HG03139 (cell line): ENCODE measurements around the gene PDGFRB.

Source experiments
- ATAC-seq: cut with Tn5 transposase; IDR thresholded peaks from one replicate; pipeline ENCODE4 v1.9.1; 2021; ENCODE audit not compliant: unreplicated experiment

PDGFRB gene

GRCh38 chr5:150182774-150183173 lies 27.1 kb upstream of the PDGFRB start:
- no peak for ATAC-seq

DNA sequence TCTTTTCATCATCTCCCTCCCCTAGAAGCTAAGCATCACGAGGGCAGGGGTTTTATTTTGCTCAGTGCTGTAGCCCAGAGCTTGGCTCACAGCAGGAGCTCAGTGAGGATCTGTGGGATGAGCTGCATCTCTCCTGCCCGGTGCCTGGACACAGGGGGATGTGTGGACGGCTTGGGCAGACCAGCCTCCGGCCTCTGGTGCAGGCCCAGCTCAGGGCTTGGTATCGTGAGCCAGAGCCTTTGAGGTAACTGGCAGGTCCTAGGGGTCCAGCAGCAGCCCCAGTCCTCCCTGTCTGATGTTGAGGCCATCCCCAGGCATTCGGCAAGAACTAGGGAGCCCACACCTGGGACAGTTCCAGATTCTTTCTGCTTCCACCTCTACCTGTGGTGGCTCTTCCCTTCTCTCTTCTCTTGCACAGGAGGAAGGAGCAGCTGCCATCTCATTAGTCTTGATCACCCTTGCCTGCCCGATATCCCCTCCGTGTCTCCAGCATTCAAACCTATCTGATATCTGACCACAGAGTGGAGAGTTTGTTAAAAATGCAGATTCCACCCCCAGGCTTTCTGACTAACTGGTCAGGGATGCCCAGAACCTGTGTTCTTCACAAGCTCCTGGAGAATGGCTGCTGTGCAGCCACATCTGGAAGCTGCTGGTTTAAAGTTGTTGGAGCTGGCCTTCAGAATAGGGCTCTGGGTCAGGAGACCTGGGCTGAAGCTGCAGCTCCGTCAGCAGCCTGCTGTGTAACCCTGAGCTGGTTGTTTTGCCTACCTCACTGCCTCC lies 26.3 kb upstream of the PDGFRB start:
- ATAC-seq, result no peak

- ATAC-seq, result no peak
These were observed 25.4 kb upstream of the PDGFRB start for GRCh38 chr5:150181027-150181426.

- no peak for ATAC-seq
These were observed 24.8 kb upstream of the PDGFRB start for GRCh38 chr5:150180241-150181026.

DNA sequence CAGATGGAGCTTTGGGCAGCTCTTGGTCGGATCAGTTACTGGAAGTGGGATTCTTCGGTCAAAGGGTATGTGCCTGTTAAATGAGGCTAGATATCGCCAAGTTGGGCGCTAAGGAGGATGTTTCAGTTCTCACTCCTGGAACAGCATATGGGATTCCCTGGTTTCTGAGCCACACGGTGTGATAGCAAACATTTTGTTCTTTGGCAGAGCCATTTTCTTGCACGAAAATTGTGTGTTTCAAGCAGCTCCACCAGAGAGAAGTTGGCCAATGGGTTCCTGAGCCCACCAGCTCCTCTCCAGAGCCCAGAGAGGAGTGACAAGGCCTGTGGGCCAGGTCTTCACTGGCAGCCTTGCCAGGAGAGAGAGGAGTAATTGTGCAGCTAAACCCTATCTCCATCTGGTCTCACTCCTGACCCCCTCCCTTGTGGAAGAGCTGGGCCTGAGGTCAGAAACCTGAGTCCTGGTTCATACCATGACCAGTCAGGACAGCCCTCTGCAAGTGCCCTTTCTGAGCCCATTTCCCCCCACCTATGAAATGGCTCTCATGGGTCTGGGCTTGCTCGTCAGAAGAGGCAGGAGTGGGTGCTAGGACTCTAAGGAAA lies 23.5 kb upstream of the PDGFRB start:
- no peak for ATAC-seq

GRCh38 chr5:150178262-150178661 lies 22.6 kb upstream of the PDGFRB start:
- no peak for ATAC-seq

GRCh38 chr5:150177721-150178120 lies 22.1 kb upstream of the PDGFRB start:
- ATAC-seq, result no peak

GRCh38 chr5:150176745-150177477 lies 21.3 kb upstream of the PDGFRB start:
- no peak for ATAC-seq

- ATAC-seq, result no peak
These were observed 19.9 kb upstream of the PDGFRB start for GRCh38 chr5:150175536-150175935.

DNA sequence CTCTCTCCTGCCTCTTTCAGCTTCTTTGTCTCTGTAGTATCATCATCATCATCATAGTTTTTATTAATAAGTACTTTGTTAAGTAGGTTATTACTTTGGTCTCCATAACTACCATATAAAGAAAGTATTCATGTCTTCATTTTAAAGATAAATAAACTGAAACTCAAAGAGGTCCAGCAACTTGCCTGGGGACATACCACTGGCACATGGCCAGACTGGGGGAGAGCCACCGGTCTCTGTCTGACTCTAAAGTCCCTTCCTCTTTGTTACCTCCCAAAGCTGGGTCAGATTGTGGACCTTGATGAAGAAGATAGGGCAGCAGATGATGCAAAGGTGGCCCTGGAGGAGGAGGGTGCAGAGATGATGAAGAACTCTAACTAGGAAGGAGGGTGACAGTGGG lies 19.4 kb upstream of the PDGFRB start:
- no peak for ATAC-seq

DNA sequence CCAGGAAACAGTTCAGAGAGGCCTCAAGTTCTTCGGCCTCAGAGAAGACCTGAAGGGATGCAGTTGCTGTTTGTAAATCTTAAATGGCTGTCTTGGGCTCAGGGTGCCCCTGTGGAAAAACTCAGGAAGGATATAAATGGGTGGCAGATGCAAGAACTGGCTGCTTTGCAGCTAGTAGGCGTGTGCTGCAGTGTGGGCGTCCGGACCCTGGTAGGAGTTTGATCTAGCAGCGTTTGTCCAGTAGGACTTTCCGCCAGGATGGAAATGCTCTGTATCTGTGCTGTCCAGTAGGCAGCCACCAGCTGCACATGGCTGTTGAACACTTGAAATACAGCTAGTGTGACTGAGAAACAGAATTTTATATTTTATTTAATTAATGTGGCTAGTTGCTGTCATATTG lies 18.6 kb upstream of the PDGFRB start:
- no peak for ATAC-seq

DNA sequence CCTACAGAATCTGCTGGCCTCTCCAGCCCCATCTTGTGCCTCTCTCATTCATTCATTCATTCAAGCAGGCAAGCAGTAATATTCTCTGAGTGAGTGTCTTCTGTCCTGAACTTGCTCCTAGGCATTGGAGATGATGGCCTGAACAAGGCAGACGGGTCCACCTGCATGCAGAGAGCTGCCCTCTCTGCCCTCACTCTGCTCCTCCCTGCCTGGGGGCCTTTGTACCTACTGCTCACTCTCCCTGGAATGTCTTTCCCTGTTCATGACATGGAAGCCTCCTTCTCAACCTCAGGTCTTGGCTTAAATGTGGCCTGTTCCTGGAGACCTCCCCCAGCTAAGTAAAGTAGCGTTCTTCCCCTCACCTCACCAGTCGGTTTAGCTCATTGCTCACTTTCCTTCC lies 17.5 kb upstream of the PDGFRB start:
- no peak for ATAC-seq

DNA sequence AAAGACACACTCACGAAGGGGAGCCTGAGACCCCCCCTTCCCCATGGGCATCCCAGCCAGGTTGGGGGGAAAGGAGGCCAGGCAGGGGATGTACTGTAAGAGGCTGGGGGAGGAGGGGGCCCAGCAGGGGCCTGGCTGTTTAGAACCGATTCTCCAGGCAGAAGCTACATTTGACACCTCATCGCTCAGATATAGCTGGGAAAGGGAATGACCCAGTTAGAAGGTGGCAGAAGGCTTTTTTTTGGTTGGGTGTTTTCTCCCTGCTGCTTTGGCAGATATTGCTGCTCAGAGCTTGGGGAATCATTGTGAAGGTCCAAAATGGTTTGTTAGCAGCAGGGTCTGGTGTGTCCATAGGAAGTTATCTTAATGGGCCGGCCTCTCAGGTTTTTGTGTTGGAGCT lies 16.9 kb upstream of the PDGFRB start:
- ATAC-seq, result no peak

- no peak for ATAC-seq
These were observed 16.5 kb upstream of the PDGFRB start for GRCh38 chr5:150172145-150172544.

DNA sequence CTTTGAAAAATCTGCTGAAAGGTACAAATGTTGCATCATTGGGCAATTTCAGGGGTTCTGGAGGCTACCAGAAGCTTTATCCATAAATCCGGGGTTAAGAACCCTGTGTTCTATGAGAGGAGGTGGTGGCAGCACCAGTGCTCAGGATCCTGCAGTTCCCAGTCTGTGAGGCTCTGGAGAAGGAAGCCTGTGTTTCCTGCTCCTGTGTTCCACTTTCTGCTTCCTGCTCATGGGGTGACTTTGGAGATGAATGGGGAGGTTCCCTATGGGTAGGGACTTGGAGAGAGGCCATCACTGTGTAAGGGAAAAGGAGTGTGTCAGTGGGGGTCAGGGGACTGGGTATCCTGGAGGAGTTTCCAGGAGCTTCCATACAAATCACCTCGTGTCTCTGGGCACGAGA lies 13.2 kb upstream of the PDGFRB start:
- ATAC-seq, result no peak

- no peak for ATAC-seq
These were observed 12.3 kb upstream of the PDGFRB start for GRCh38 chr5:150167908-150168307.

DNA sequence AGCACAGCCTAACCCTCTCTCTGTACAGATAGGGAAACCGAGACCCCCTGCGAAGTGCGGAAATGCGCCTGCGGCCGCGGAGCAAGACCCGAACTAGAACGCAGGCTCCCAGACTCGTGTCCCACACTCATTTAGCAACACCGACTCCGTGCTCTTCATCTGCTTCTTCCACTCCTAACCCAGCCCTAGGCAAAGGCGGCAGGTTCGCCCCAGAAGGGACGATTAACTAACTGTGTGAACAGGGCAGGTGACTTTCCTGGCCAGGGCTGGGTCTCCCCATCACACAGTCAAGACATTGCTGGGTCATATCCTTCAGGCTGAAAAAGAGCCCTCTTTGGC lies 11.8 kb upstream of the PDGFRB start:
- no peak for ATAC-seq

- ATAC-seq, result no peak
These were observed 11.2 kb upstream of the PDGFRB start, which contains the start of gene CDX1 for GRCh38 chr5:150166650-150167511. CDX1 (plus strand) TSS chr5:150166778; CDS start chr5:150166877, 99 bp downstream.

DNA sequence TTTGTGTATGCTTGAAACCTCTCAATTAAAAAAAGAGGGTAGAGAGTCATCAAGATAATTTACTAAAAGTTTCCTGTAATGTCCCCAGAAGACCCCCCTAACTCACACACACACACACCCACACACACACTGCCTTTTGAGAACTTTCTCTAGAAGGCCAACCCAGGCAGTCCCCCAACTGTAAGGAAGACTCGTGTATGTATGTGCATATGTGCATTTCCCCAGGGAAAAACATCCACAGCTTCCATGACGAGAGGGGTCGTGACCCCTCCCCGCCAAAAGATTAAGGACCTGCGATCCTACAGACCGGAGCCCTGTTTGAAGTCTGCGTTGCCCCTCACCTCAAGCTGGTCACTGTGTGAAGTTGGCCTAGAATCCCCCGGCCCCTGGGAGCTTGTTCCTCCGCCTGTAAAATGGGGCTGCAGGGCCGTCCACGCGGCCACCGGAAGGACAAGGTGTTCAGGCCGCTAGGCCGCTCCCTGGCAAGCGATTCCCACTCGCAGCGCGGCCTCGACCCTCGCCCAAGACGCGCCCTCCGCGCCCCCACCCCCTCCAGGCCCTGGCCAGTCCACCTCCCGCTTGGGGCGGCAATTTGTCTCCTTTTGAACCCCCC lies 10.5 kb upstream of the PDGFRB start:
- ATAC-seq, result no peak
